H1 (cell line): ENCODE data around the gene ULK3. TPM values are rescaled to one million over a fixed set of nuclear protein-coding genes. Genes with fewer than 3 reads are reported as not detected.

Experiments used
- CTCF ChIA-PET: fragments of 300-600 bp; sonication (Branson Sonifier 250); formaldehyde crosslinking; loops from one replicate; lab custom pipeline; 2021; ENCODE audit not compliant: partially characterized antibody; lab: Charles Lee
- POLR2A ChIA-PET: fragments of 300-600 bp; sonication (Branson Sonifier 250); formaldehyde crosslinking; loops from one replicate; lab custom pipeline; 2021; ENCODE audit warnings: inconsistent platforms; ENCODE audit not compliant: partially characterized antibody; lab: Charles Lee
- DNase-seq, 2 experiments: peaks; one replicate each; pipeline versions ENCODE4 v3.0.0 to v3.0.0-alpha.2; 2010 to 2022; ENCODE audit warnings: low spot score in 2 of 2, low read depth in 1 of 2, mixed read lengths in 1 of 2
- FAIRE-seq: peaks from 2 replicates; lab custom pipeline; 2011; peaks lifted over from hg19 to GRCh38; lab: Jason Lieb, UNC
- H2AFZ ChIP-seq: 2 replicates; pipeline ENCODE4 v1.8.1; 2012; ENCODE audit warnings: low read length, inconsistent platforms
- H2AK5ac ChIP-seq: 2 replicates; pipeline ENCODE4 v1.6.1; 2013; ENCODE audit warnings: low read depth, low read length
- H2BK120ac ChIP-seq: replicated peaks from 2 replicates; pipeline ENCODE3; 2013; ENCODE audit warnings: low read depth, low read length, inconsistent platforms
- H2BK12ac ChIP-seq: 2 replicates; pipeline ENCODE4 v1.6.1; 2013; ENCODE audit warnings: low read depth, low read length
- H2BK15ac ChIP-seq: 2 replicates; pipeline ENCODE4 v1.6.1; 2013; ENCODE audit warnings: low read length
- H2BK20ac ChIP-seq: 2 replicates; pipeline ENCODE4 v1.6.1; 2013; ENCODE audit warnings: low read length
- H2BK5ac ChIP-seq: 2 replicates; pipeline ENCODE4 v1.6.1; 2013; ENCODE audit warnings: low read depth, low read length
- H3K14ac ChIP-seq: 2 replicates; pipeline ENCODE4 v1.6.1; 2013; ENCODE audit warnings: inconsistent platforms; ENCODE audit not compliant: insufficient read length
- H3K18ac ChIP-seq: 2 replicates; pipeline ENCODE4 v1.6.1; 2013; ENCODE audit warnings: low read length; ENCODE audit errors: extremely low read depth
- H3K23ac ChIP-seq: 2 replicates; pipeline ENCODE4 v1.6.1; 2013; ENCODE audit warnings: inconsistent platforms; ENCODE audit not compliant: insufficient read length
- H3K23me2 ChIP-seq: 2 replicates; pipeline ENCODE4 v1.6.1; 2013; ENCODE audit warnings: low read depth, low read length
- H3K27ac ChIP-seq: 2 replicates; pipeline ENCODE4 v1.6.1; 2011; ENCODE audit warnings: low read depth, low read length, inconsistent platforms
- H3K27me3 ChIP-seq, 4 experiments: replicated peaks in 1 of 4; 1 replicate in 1 of 4; 2 replicates in 3 of 4; pipeline versions ENCODE4 v1.6.1 to v1.8.1; 2011 to 2013; ENCODE audit warnings: low read length in 3 of 4, mild to moderate bottlenecking in 3 of 4, inconsistent platforms in 2 of 4, mixed read lengths in 2 of 4, moderate library complexity in 1 of 4; ENCODE audit not compliant: control insufficient read depth in 3 of 4, insufficient read depth in 3 of 4; ENCODE audit errors: extremely low read depth in 1 of 4
- H3K36me3 ChIP-seq, 4 experiments: 2 replicates each; pipeline versions ENCODE4 v1.6.1 to v1.8.1; 2011 to 2013; ENCODE audit warnings: mild to moderate bottlenecking in 4 of 4, low read length in 3 of 4, moderate library complexity in 2 of 4, control low read depth in 1 of 4, inconsistent platforms in 1 of 4; ENCODE audit not compliant: insufficient read depth in 4 of 4, control insufficient read depth in 2 of 4
- H3K4ac ChIP-seq: replicated peaks from 2 replicates; pipeline ENCODE3; 2013; ENCODE audit warnings: low read length, low read depth, mixed read lengths, inconsistent platforms; ENCODE audit not compliant: insufficient read length
- H3K4me1 ChIP-seq, 4 experiments: replicated peaks in 1 of 4; 1 replicate in 1 of 4; 2 replicates in 3 of 4; pipeline versions ENCODE4 v1.6.1 to v1.8.1; 2011 to 2013; ENCODE audit warnings: low read length in 3 of 4, inconsistent platforms in 2 of 4, mixed read lengths in 1 of 4; ENCODE audit not compliant: insufficient read depth in 4 of 4, control insufficient read depth in 3 of 4
- H3K4me2 ChIP-seq, 2 experiments: 2 replicates each; pipeline versions ENCODE4 v1.6.1 to v1.8.1; 2011 to 2013; ENCODE audit warnings: low read depth in 2 of 2, low read length in 2 of 2, control low read depth in 1 of 2, inconsistent platforms in 1 of 2, mild to moderate bottlenecking in 1 of 2; ENCODE audit not compliant: insufficient read depth in 1 of 2
- H3K4me3 ChIP-seq, 4 experiments: fragments of 200-600, 300-600 bp in 1 of 4; sonication (generic), shearing (Covaris generic), sonication (Bioruptor Twin) in 1 of 4; 2 replicates each; pipeline versions ENCODE4 v1.5.1 to v1.8.1; 2011 to 2016; ENCODE audit warnings: low read length in 4 of 4, low read depth in 3 of 4, control low read depth in 2 of 4, inconsistent platforms in 2 of 4, mild to moderate bottlenecking in 2 of 4, mixed read lengths in 1 of 4, moderate library complexity in 1 of 4; ENCODE audit not compliant: insufficient read depth in 2 of 4; ENCODE audit errors: extremely low read depth in 1 of 4
- H3K56ac ChIP-seq: replicated peaks from 2 replicates; pipeline ENCODE3; 2013; ENCODE audit warnings: low read depth, mild to moderate bottlenecking, mixed read lengths, low read length, inconsistent platforms; ENCODE audit not compliant: insufficient read length
- H3K79me1 ChIP-seq: 2 replicates; pipeline ENCODE4 v1.6.1; 2013; ENCODE audit warnings: low read depth, low read length, control low read depth
- H3K79me2 ChIP-seq, 2 experiments: 2 replicates each; pipeline versions ENCODE4 v1.6.1 to v1.8.1; 2012 to 2013; ENCODE audit warnings: low read length in 2 of 2, mild to moderate bottlenecking in 2 of 2, inconsistent platforms in 1 of 2; ENCODE audit not compliant: insufficient read depth in 2 of 2, control insufficient read depth in 1 of 2
- H3K9ac ChIP-seq, 4 experiments: replicated peaks in 1 of 4; 1 replicate in 1 of 4; 2 replicates in 3 of 4; pipeline versions ENCODE4 v1.6.1 to v1.8.1; 2011 to 2013; ENCODE audit warnings: low read depth in 3 of 4, low read length in 3 of 4, control low read depth in 2 of 4, mild to moderate bottlenecking in 2 of 4, moderate library complexity in 2 of 4, inconsistent platforms in 1 of 4; ENCODE audit errors: extremely low read depth in 1 of 4
- H3K9me3 ChIP-seq, 2 experiments: 2 replicates each; pipeline versions ENCODE4 v1.6.1 to v1.8.1; 2012 to 2013; ENCODE audit warnings: mild to moderate bottlenecking in 2 of 2, moderate library complexity in 2 of 2, control low read depth in 1 of 2, inconsistent platforms in 1 of 2, low read depth in 1 of 2, low read length in 1 of 2, mixed read lengths in 1 of 2; ENCODE audit not compliant: insufficient read depth in 2 of 2
- H4K20me1 ChIP-seq, 2 experiments: replicated peaks in 1 of 2; 2 replicates each; pipeline versions ENCODE3 to v1.8.1; 2011 to 2013; ENCODE audit warnings: inconsistent platforms in 2 of 2, low read length in 2 of 2, mild to moderate bottlenecking in 1 of 2; ENCODE audit not compliant: insufficient read depth in 2 of 2, control insufficient read depth in 1 of 2
- H4K5ac ChIP-seq: 2 replicates; pipeline ENCODE4 v1.6.1; 2013; ENCODE audit warnings: low read length, low read depth, mixed read lengths, inconsistent platforms; ENCODE audit not compliant: insufficient read length
- H4K8ac ChIP-seq: 2 replicates; pipeline ENCODE4 v1.8.0; 2013; ENCODE audit warnings: mild to moderate bottlenecking, moderate library complexity, low read length, inconsistent platforms; ENCODE audit not compliant: insufficient read depth; ENCODE audit errors: extremely low read depth
- H4K91ac ChIP-seq: replicated peaks from 2 replicates; pipeline ENCODE3; 2013; ENCODE audit warnings: low read length, mixed read lengths, inconsistent platforms; ENCODE audit not compliant: insufficient read length
- BCL11A ChIP-seq, 2 experiments: IDR thresholded peaks; one replicate each; pipeline ENCODE4 v1.6.1; 2011; ENCODE audit warnings: low read depth in 2 of 2, low read length in 2 of 2, mild to moderate bottlenecking in 2 of 2
- CBX8 ChIP-seq: fragments of 300-800, 300-1000 bp; sonication (generic); IDR thresholded peaks from 2 replicates; pipeline ENCODE4 v1.7.1; 2016; ENCODE audit warnings: low read depth, low read length, borderline replicate concordance
- CTCF ChIP-seq, 3 experiments: IDR thresholded peaks; 1 replicate in 2 of 3; 2 replicates in 1 of 3; pipeline versions ENCODE4 v1.5.1 to v1.6.1; 2011; ENCODE audit warnings: low read length in 3 of 3, mild to moderate bottlenecking in 3 of 3, inconsistent platforms in 2 of 3, low read depth in 1 of 3, moderate library complexity in 1 of 3; ENCODE audit not compliant: insufficient read depth in 1 of 3; ENCODE audit errors: control extremely low read depth in 1 of 3
- JUN ChIP-seq: IDR thresholded peaks from 2 replicates; pipeline ENCODE4 v1.6.1; 2011; ENCODE audit warnings: low read depth, mild to moderate bottlenecking, improper control_type of control experiment, low read length
- JUND ChIP-seq: IDR thresholded peaks from 2 replicates; pipeline ENCODE4 v1.6.1; 2011; ENCODE audit warnings: mild to moderate bottlenecking, improper control_type of control experiment, low read length
- KDM4A ChIP-seq: IDR thresholded peaks from one replicate; pipeline ENCODE4 v1.7.1; 2012; ENCODE audit warnings: low read depth, mild to moderate bottlenecking, moderate library complexity, low read length, inconsistent platforms; ENCODE audit not compliant: severe bottlenecking
- KDM5A ChIP-seq: fragments of 200-600 bp; IDR thresholded peaks from 2 replicates; pipeline ENCODE4 v1.7.1; 2012; ENCODE audit warnings: mild to moderate bottlenecking, low read length, inconsistent platforms, mixed read lengths
- MAFK ChIP-seq: IDR thresholded peaks from 2 replicates; pipeline ENCODE4 v1.6.1; 2012; ENCODE audit warnings: low read depth, mild to moderate bottlenecking, improper control_type of control experiment, low read length
- RBBP5 ChIP-seq: IDR thresholded peaks from 2 replicates; pipeline ENCODE4 v1.7.1; 2012; ENCODE audit warnings: low read depth, mild to moderate bottlenecking, inconsistent platforms, low read length, moderate library complexity, borderline replicate concordance
- RFX5 ChIP-seq: IDR thresholded peaks from 2 replicates; pipeline ENCODE4 v1.6.1; 2011; ENCODE audit warnings: low read depth, low read length, improper control_type of control experiment, borderline replicate concordance
- RXRA ChIP-seq: IDR thresholded peaks from 2 replicates; pipeline ENCODE4 v1.6.1; 2011; ENCODE audit warnings: low read depth, mild to moderate bottlenecking, low read length, moderate library complexity; ENCODE audit not compliant: insufficient read depth
- TEAD4 ChIP-seq: IDR thresholded peaks from 2 replicates; pipeline ENCODE4 v1.6.1; 2012; ENCODE audit warnings: low read depth, low read length, inconsistent platforms, mixed read lengths
- WGBS, 2 experiments: shearing (Covaris generic) in 1 of 2; methylation state at CpG; one replicate each; pipeline versions ENCODE4 v1.1.6 to v1.1.7; 2013 to 2015; ENCODE audit warnings: low lambda C conversion rate in 2 of 2, mixed read lengths in 2 of 2, inconsistent platforms in 1 of 2, low coverage in 1 of 2, missing lambda C conversion rate in 1 of 2; ENCODE audit not compliant: insufficient replicate concordance in 2 of 2, insufficient coverage in 1 of 2, insufficient read length in 1 of 2; ENCODE audit errors: extremely low coverage in 1 of 2, missing lambda C conversion rate in 1 of 2; 5-methylcytosine and 5-hydroxymethylcytosine counted together
- polyA plus RNA-seq, 7 experiments: library from polyadenylated mRNA; depleted of rRNA in 3 of 7; stranded (reverse) in 5 of 7; unstranded in 2 of 7; fragments of >200 nt in 5 of 7; fragments of 200-250 nt in 2 of 7; gene quantifications; 1 replicate in 5 of 7; 2 replicates in 1 of 7; 4 replicates in 1 of 7; pipeline versions ENCODE4 v1.2.1 to v1.2.3, GENCODE V29; 2011 to 2013; ENCODE audit warnings: missing spikeins in 2 of 7, mixed read lengths in 2 of 7
- total RNA-seq: library from RNA; stranded (reverse); fragmentation: NEBNext Ultra II Directional; extraction: Animal tissue kit (Norgen Biotek cat#: 25700); gene quantifications from 2 replicates; pipeline ENCODE4 v1.2.1, GENCODE V29; 2021

ULK3 gene
- total and polyA plus RNA-seq, 2 of the 8 experiments (the other 6 are each of a cell fraction or from before 2014, with no cell fraction given): 27.1 to 34.4 TPM

GRCh38 chr15:74791667-74792066 is 51.3 kb downstream of the ULK3 start:
- H2AK5ac ChIP-seq: no peak overlapping the region
- no peak overlapping the region for H3K18ac ChIP-seq
- peaks cover 37 to 55% of the 10 kb centered on the region in 2 experiments for H4K20me1 ChIP-seq
- no peak overlapping the region for H3K27ac ChIP-seq
- H3K23ac ChIP-seq: no peak overlapping the region
- no peaks in the 10 kb centered on the region for H3K23me2 ChIP-seq
- H3K4me3 ChIP-seq: no peak overlapping the region
- H3K27me3 ChIP-seq: no peaks in the 10 kb centered on the region
- no peak overlapping the region for H4K91ac ChIP-seq
- DNase-seq (no peak), FAIRE-seq (no peak)
- H4K5ac ChIP-seq: no peak overlapping the region
- H3K56ac ChIP-seq: no peak overlapping the region
- H3K79me2 ChIP-seq: peaks cover 0 to 7% of the 10 kb centered on the region in 2 experiments; a peak in 1 of 4 replicates
- CTCF ChIA-PET: interaction anchor here (1.1 to 53.7 kb wide), 7 partner anchors 8 to 238 kb away, joined by 3 to 1439 read pairs (median 23); partner anchors contain the start of genes CLK3 and CSK
- H3K9ac ChIP-seq: no peak overlapping the region
- H2BK5ac ChIP-seq: no peak overlapping the region
- no peaks in the 10 kb centered on the region for H3K9me3 ChIP-seq
- 88% methylated on average over 7 of the region's 7 CpGs; no CpG with 5 or more reads in 1 of the 2 experiments for WGBS, 2 experiments
- no peak overlapping the region for H3K4me2 ChIP-seq
- no peak overlapping the region for H4K8ac ChIP-seq
- H2BK12ac ChIP-seq: no peak overlapping the region
- H2BK120ac ChIP-seq: no peak overlapping the region
- H3K14ac ChIP-seq: no peak overlapping the region
- H3K79me1 ChIP-seq: peaks cover 29% of the 10 kb centered on the region
- H3K36me3 ChIP-seq: no peaks in the 10 kb centered on the region
- no peak overlapping the region for H2BK20ac ChIP-seq
- POLR2A ChIA-PET: interaction anchor here (0.6 to 2.8 kb wide), 5 partner anchors 14 to 121 kb away, joined by 3 to 9 read pairs (median 4); no protein-coding TSS in a partner anchor
- no peak overlapping the region for H3K4ac ChIP-seq
- no peak overlapping the region for H2AFZ ChIP-seq
- H2BK15ac ChIP-seq: no peak overlapping the region
- H3K4me1 ChIP-seq: peaks cover 4 to 28% (median 14%) of the 10 kb centered on the region in 4 experiments
- TF ChIP-seq KDM5A (no peak), BCL11A (IDR thresholded peaks at IDR 0.05; ENCODE audit: low read depth in 2 of 2, low read length in 2 of 2) (no peak), MAFK (no peak), KDM4A (no peak), JUN (no peak), RBBP5 (no peak), RXRA (no peak), CTCF (IDR thresholded peaks at IDR 0.05; ENCODE audit: control extremely low read depth in 1 of 3, insufficient read depth in 1 of 3, low read depth in 1 of 3, low read length in 3 of 3) (no peak), TEAD4 (no peak), JUND (no peak), CBX8 (no peak), RFX5 (no peak)
